MCF 10A (cell line): Measurements from ENCODE around the gene RSL1D1. TPM values are rescaled to one million over a fixed set of nuclear protein-coding genes. Genes with fewer than 3 reads are reported as not detected.

ENCODE experiments used
- BruUV-seq: library from RNA; stranded (reverse); fragments of 400-500 nt; replicated peaks from 2 replicates; lab custom pipeline; 2021; lab: Mats Ljungman, UMichigan
- CTCF ChIA-PET: fragments of 300-600 bp; sonication (Branson Sonifier 250); formaldehyde crosslinking; extraction: SDS; loops from one replicate; lab custom pipeline; 2021; ENCODE audit warnings: antibody characterized with exemption, inconsistent platforms; lab: Yijun Ruan, JAX
- POLR2A ChIA-PET: fragments of 300-600, 350-650 bp; sonication (Branson Sonifier 250); formaldehyde crosslinking; extraction: SDS; loops from one replicate; lab custom pipeline; 2020; ENCODE audit warnings: antibody characterized with exemption, inconsistent platforms; lab: Yijun Ruan, JAX
- DNase-seq: peaks from one replicate; pipeline ENCODE4 v3.0.0-alpha.2; 2018; ENCODE audit not compliant: unreplicated experiment
- H3K27ac Mint-ChIP-seq: one replicate; pipeline ENCODE4 v1.8.0; 2022; ENCODE audit warnings: mild to moderate bottlenecking, low read depth, mixed read lengths; ENCODE audit not compliant: unreplicated experiment
- H3K27me3 Mint-ChIP-seq: one replicate; pipeline ENCODE4 v1.8.0; 2022; ENCODE audit warnings: mixed read lengths; ENCODE audit not compliant: insufficient read depth, unreplicated experiment
- H3K36me3 Mint-ChIP-seq: one replicate; pipeline ENCODE4 v1.8.0; 2022; ENCODE audit warnings: mild to moderate bottlenecking, moderate library complexity, mixed read lengths; ENCODE audit not compliant: insufficient read depth, unreplicated experiment
- H3K4me1 Mint-ChIP-seq: one replicate; pipeline ENCODE4 v1.8.0; 2022; ENCODE audit warnings: mixed read lengths; ENCODE audit not compliant: insufficient read depth, unreplicated experiment
- H3K4me3 Mint-ChIP-seq: one replicate; pipeline ENCODE4 v1.8.0; 2022; ENCODE audit warnings: mild to moderate bottlenecking, moderate library complexity, mixed read lengths; ENCODE audit not compliant: unreplicated experiment
- H3K9me3 Mint-ChIP-seq: one replicate; pipeline ENCODE4 v1.8.0; 2022; ENCODE audit warnings: mixed read lengths; ENCODE audit not compliant: unreplicated experiment
- intact Hi-C: fragments of 100-400 bp; cut with micrococcal nuclease; formaldehyde crosslinking; loops from 2 replicates; pipeline ENCODE4 v1.14.1; 2022
- total RNA-seq: library from RNA; stranded (reverse); gene quantifications from 2 replicates; pipeline ENCODE4 v1.2.3, GENCODE V29; 2022
- TF ChIP-seq, protein P1 (sequence below): fragments of 200-600 bp; IDR thresholded peaks from one replicate; pipeline ENCODE4 v1.8.0; 2022; ENCODE audit warnings: antibody characterized with exemption, mild to moderate bottlenecking; ENCODE audit not compliant: unreplicated experiment

RSL1D1 gene
- total RNA-seq, 1 experiment from 2014 or later, result 406 TPM

- TF ChIP-seq, protein P1, sequence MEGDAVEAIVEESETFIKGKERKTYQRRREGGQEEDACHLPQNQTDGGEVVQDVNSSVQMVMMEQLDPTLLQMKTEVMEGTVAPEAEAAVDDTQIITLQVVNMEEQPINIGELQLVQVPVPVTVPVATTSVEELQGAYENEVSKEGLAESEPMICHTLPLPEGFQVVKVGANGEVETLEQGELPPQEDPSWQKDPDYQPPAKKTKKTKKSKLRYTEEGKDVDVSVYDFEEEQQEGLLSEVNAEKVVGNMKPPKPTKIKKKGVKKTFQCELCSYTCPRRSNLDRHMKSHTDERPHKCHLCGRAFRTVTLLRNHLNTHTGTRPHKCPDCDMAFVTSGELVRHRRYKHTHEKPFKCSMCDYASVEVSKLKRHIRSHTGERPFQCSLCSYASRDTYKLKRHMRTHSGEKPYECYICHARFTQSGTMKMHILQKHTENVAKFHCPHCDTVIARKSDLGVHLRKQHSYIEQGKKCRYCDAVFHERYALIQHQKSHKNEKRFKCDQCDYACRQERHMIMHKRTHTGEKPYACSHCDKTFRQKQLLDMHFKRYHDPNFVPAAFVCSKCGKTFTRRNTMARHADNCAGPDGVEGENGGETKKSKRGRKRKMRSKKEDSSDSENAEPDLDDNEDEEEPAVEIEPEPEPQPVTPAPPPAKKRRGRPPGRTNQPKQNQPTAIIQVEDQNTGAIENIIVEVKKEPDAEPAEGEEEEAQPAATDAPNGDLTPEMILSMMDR, result no peak
- DNase-seq, result no peak
- intact Hi-C loops, result no loop called here
- Mint-ChIP-seq H3K4me1 (peaks cover 10% of the 10 kb centered on the region), H3K9me3 (no peaks in the 10 kb centered on the region), H3K36me3 (peaks cover 99% of the 10 kb centered on the region), H3K27ac (no peak overlapping the region), H3K27me3 (no peaks in the 10 kb centered on the region), H3K4me3 (no peak overlapping the region)
- BruUV-seq, result no TSS peak
- ChIA-PET POLR2A (interaction anchor here (1.0 to 7.6 kb wide), 5 partner anchors 9 to 98 kb away, joined by 3 to 72 read pairs (median 3); partner anchors contain the start of genes RSL1D1, TXNDC11 and ZC3H7A), CTCF (interaction anchor here (1.1 kb wide), 1 partner anchor 43 kb away, joined by 4 read pairs; no protein-coding TSS in a partner anchor)
Measured at GRCh38 chr16:11841026-11841425, 10.3 kb downstream of the RSL1D1 start.

- BruUV-seq, result no TSS peak
- POLR2A ChIA-PET, result interaction anchor here (1.2 to 7.6 kb wide), 7 partner anchors 9 to 95 kb away, joined by 4 to 72 read pairs (median 10); partner anchors contain the start of genes RSL1D1, TXNDC11 and ZC3H7A
- peak overlapping the region; percentile 36 for H3K4me3 Mint-ChIP-seq
- intact Hi-C loops, result no loop called here
- peak; percentile 60 for DNase-seq
- peak overlapping the region; percentile 62 for H3K27ac Mint-ChIP-seq
- no peaks in the 10 kb centered on the region for H3K27me3 Mint-ChIP-seq
- CTCF ChIA-PET, result interaction anchor here (3.1 kb wide), 1 partner anchor 11 kb away, joined by 15 read pairs; no protein-coding TSS in a partner anchor
- H3K36me3 Mint-ChIP-seq, result peaks cover 77% of the 10 kb centered on the region
- no peaks in the 10 kb centered on the region for H3K9me3 Mint-ChIP-seq
- peaks cover 19% of the 10 kb centered on the region for H3K4me1 Mint-ChIP-seq
- TF ChIP-seq, protein P1, result no peak
Measured at GRCh38 chr16:11836650-11837244, 14.6 kb downstream of the RSL1D1 start.

DNA sequence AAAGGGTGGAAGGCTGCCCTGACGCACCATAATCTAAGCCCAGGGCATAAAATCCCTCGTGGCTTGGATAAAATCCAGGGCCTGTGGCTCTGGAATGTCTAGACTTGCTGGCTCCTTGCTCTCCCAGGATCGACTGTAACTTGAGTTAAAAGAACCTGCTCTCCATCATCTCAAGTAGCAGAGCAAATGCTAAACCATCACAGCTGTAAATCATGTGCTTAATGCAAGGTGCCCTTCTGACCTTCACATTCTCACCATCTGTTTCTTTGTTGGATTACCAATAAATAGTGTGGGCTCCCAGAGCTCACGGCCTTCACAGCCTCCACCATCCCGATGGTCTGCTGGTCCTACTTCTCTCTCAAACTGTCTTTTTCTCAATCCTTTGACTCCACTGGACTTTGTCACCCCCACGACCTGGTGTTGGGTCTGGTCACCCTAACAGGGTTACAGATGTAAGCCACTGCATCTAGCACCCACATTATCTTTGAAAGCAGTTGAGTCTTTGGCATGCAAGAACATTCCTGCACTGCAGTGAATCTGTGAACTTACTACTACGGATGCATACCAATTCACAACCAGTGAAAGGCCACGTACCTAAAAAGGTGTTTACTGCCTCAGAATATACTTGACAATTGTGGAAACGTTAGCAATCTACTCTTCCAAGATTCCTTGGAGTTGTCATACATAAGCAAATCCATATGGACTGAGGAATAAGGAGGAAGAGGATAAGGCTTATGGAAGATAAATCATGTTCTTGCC lies 15.3 kb downstream of the RSL1D1 start:
- peak; percentile 47 for DNase-seq
- Mint-ChIP-seq H3K4me3 (peak overlapping the region; percentile 36), H3K27me3 (no peaks in the 10 kb centered on the region), H3K9me3 (no peaks in the 10 kb centered on the region), H3K36me3 (peaks cover 70% of the 10 kb centered on the region), H3K4me1 (peaks cover 19% of the 10 kb centered on the region), H3K27ac (peak overlapping the region; percentile 62)
- ChIA-PET POLR2A (interaction anchor here (0.6 to 7.6 kb wide), 10 partner anchors 9 to 94 kb away, joined by 3 to 72 read pairs (median 8); partner anchors contain the start of genes RSL1D1, TXNDC11 and ZC3H7A), CTCF (interaction anchor here (0.6 to 3.1 kb wide), 6 partner anchors 12 to 872 kb away, joined by 3 to 15 read pairs (median 4); partner anchors contain the start of gene GSPT1)
- BruUV-seq, result no TSS peak
- TF ChIP-seq, protein P1, result no peak
- intact Hi-C loops, result no loop called here

DNA sequence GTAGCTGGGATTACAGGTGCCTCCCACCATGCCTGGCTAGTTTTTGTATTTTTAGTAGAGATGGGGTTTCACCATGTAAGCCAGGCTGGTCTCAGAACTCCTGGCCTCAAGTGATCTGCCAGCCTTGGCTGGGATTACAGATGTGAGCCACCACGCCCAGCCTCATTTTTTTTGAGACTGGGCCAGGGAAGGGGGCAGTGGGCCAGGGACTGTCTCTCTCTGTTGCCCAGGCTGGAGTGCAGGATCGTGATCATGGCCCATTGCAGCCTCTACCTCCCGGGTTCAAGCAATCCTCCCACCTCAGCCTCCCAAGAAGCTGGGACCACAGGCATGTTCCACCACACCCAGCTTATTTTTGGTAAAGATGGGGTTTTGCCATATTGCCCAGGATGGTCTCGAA lies 16.0 kb downstream of the RSL1D1 start:
- H3K4me3 Mint-ChIP-seq, result no peak overlapping the region
- ChIA-PET POLR2A (interaction anchor here (0.8 to 7.6 kb wide), 10 partner anchors 14 to 96 kb away, joined by 4 to 72 read pairs (median 8); partner anchors contain the start of genes RSL1D1, TXNDC11 and ZC3H7A), CTCF (interaction anchor here (0.6 to 3.1 kb wide), 10 partner anchors 13 to 871 kb away, joined by 3 to 15 read pairs (median 3); partner anchors contain the start of gene GSPT1)
- H3K4me1 Mint-ChIP-seq, result peaks cover 19% of the 10 kb centered on the region
- H3K36me3 Mint-ChIP-seq, result peaks cover 62% of the 10 kb centered on the region
- peak; percentile 26 for DNase-seq
- H3K9me3 Mint-ChIP-seq, result no peaks in the 10 kb centered on the region
- intact Hi-C loops, result no loop called here
- H3K27ac Mint-ChIP-seq, result no peak overlapping the region
- H3K27me3 Mint-ChIP-seq, result no peaks in the 10 kb centered on the region
- TF ChIP-seq, protein P1, result no peak
- BruUV-seq, result no TSS peak
